Uterus (tissue), 2 donors: ENCODE results near the gene MRPL33.

Experiments
- POLR2A ChIP-seq, 2 donors: fragments of 450-650 bp; IDR thresholded peaks; one replicate each; pipeline ENCODE4 v1.6.1; 2016; ENCODE audit warnings: antibody characterized with exemption in 2 of 2, mild to moderate bottlenecking in 1 of 2, moderate library complexity in 1 of 2
- TF ChIP-seq, protein P1 (sequence below), 4 experiments: fragments of 200-600 bp in 2 of 4; fragments of 450-650 bp in 2 of 4; sonication (generic) in 2 of 4; IDR thresholded peaks; one replicate each; pipeline ENCODE4 v1.5.1; 2016 to 2019; ENCODE audit warnings: antibody characterized with exemption in 4 of 4, mild to moderate bottlenecking in 2 of 4, moderate library complexity in 1 of 4

DNA sequence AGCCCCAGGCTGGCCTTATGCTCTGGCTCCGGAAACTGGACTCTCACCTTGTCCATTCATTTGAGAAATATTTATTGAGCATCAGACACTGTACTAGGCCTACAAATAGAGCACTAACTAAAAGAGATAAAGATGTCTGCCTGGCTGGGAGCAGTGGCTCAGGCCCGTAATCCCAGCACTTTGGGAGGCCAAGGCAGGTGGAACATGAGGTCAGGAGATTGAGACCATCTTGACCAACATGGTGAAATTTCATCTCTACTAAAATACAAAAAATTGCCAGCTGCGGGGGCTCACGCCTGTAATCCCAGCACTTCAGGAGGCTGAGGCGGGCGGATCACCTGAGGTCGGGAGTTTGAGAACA, 7.6 kb upstream of the MRPL33 start:
- TF ChIP-seq POLR2A (IDR thresholded peaks at IDR 0.05) = no peak
- TF ChIP-seq, protein P1, sequence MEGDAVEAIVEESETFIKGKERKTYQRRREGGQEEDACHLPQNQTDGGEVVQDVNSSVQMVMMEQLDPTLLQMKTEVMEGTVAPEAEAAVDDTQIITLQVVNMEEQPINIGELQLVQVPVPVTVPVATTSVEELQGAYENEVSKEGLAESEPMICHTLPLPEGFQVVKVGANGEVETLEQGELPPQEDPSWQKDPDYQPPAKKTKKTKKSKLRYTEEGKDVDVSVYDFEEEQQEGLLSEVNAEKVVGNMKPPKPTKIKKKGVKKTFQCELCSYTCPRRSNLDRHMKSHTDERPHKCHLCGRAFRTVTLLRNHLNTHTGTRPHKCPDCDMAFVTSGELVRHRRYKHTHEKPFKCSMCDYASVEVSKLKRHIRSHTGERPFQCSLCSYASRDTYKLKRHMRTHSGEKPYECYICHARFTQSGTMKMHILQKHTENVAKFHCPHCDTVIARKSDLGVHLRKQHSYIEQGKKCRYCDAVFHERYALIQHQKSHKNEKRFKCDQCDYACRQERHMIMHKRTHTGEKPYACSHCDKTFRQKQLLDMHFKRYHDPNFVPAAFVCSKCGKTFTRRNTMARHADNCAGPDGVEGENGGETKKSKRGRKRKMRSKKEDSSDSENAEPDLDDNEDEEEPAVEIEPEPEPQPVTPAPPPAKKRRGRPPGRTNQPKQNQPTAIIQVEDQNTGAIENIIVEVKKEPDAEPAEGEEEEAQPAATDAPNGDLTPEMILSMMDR (IDR thresholded peaks at IDR 0.05) = no peak
